GM19455 (cell line): ENCODE data around the gene TMEM150B.

Experiments
- ATAC-seq: cut with Tn5 transposase; IDR thresholded peaks from one replicate; pipeline ENCODE4 v1.9.1; 2021; ENCODE audit not compliant: unreplicated experiment

Gene TMEM150B

GRCh38 chr19:55325172-55325571 is at the start of gene TMEM150B:
TSS of gene TMEM150B (minus strand) at chr19:55325341. CDS start at chr19:55321036, 4,305 bp downstream.
- ATAC-seq, result no peak

- ATAC-seq, result no peak
Observed at GRCh38 chr19:55373993-55374757, 49.0 kb upstream of the TMEM150B start.

GRCh38 chr19:55373306-55373992 is 48.3 kb upstream of the TMEM150B start:
- no peak for ATAC-seq

GRCh38 chr19:55372316-55373081 is 47.4 kb upstream of the TMEM150B start:
- no peak for ATAC-seq

- no peak for ATAC-seq
Observed at GRCh38 chr19:55370305-55370988, 45.3 kb upstream of the TMEM150B start, which contains the start of gene IL11. TSS of gene IL11 (minus strand) at chr19:55370463. CDS start at chr19:55370310, 153 bp downstream.

GRCh38 chr19:55369653-55370304 is 44.6 kb upstream of the TMEM150B start:
- no peak for ATAC-seq

- no peak for ATAC-seq
Observed at GRCh38 chr19:55368701-55369563, 43.8 kb upstream of the TMEM150B start.

- ATAC-seq, result no peak
Observed at GRCh38 chr19:55368106-55368505, 43.0 kb upstream of the TMEM150B start.

GRCh38 chr19:55366790-55367189 is 41.6 kb upstream of the TMEM150B start:
- ATAC-seq, result no peak

GRCh38 chr19:55365964-55366363 is 40.8 kb upstream of the TMEM150B start:
- ATAC-seq, result no peak

- ATAC-seq, result no peak
Observed at GRCh38 chr19:55365245-55365644, 40.1 kb upstream of the TMEM150B start.

- no peak for ATAC-seq
Observed at GRCh38 chr19:55362990-55363716, 38.0 kb upstream of the TMEM150B start, which contains the start of gene GARIN5B. TSS of gene GARIN5B (minus strand) at chr19:55363260. CDS start at chr19:55363066, 194 bp downstream.

- no peak for ATAC-seq
Observed at GRCh38 chr19:55362174-55362989, 37.2 kb upstream of the TMEM150B start.

- ATAC-seq, result no peak
Observed at GRCh38 chr19:55360902-55361301, 35.8 kb upstream of the TMEM150B start.

- no peak for ATAC-seq
Observed at GRCh38 chr19:55358943-55359908, 34.1 kb upstream of the TMEM150B start.

- ATAC-seq, result no peak
Observed at GRCh38 chr19:55358493-55358892, 33.4 kb upstream of the TMEM150B start.
